Activated CD8-positive, alpha-beta memory T cell treated with anti-CD3 and anti-CD28 coated beads, Interleukin-2, amount 50 U/mL, for 4 hours (primary cell): ENCODE results near the gene TRIM67.
"Not testable (repeated sequence)": the region's sequence is repeated elsewhere in the genome, so short reads cannot be mapped to it uniquely, and the experiment has no call there.

Experiments used
- DNase-seq: peaks from one replicate; pipeline ENCODE4 v3.0.0-alpha.2; 2020

TRIM67 gene

DNA sequence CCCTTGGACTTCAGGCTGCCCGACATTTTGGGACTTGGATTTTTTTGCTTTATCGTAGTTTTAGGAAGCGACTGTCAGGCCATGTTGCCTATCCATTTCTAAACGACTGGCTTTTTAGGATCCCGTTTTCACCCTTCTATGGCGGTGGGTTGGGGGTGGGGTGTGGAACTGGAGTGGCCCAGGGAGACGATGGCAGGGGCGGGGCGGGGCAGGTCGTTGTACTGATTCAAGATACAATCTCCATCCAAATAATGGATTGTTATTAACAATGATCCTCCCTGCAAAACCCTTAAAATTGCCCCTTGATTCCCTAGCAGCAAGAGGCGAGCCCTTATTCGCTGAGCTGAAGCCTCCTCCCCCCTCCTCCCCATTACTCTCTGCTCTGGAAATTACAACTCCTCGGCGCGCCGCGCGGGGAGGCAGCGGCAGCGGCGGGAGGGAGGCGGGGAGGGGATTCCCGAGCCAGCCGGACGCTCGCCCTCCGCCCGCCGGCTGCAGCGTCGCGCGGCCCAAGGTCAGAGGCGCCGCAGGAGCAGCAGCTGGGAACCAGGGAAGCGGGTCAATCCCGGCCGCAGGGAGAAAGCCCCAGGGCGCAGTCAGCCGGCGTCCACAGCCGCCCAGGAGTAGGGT is at the start of gene TRIM67:
Gene TRIM67 (plus strand): TSS at position 392 of the 630 bp plus-strand sequence. CDS start 912 bp downstream, outside the sequence.
- DNase-seq, result no peak

DNA sequence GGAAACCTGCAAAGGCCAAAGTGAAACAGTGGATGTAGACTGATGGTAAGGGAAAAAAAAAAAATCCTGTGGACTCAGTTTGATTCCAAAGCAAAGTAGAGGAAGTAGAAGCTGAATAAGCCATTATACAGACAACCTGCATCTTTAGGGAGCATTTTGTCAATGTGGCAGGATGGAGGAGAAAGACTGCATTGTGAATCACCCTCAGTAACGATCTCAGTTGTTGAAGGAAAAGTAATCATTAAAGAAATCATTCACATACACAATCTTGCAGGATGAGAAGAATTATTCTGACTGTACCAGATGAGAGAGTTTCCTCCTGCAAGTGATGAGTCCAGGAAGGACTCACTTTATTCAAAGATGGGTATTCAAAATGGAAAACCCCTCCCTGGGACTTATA is 45.1 kb upstream of the TRIM67 start:
- DNase-seq, result no peak

DNA sequence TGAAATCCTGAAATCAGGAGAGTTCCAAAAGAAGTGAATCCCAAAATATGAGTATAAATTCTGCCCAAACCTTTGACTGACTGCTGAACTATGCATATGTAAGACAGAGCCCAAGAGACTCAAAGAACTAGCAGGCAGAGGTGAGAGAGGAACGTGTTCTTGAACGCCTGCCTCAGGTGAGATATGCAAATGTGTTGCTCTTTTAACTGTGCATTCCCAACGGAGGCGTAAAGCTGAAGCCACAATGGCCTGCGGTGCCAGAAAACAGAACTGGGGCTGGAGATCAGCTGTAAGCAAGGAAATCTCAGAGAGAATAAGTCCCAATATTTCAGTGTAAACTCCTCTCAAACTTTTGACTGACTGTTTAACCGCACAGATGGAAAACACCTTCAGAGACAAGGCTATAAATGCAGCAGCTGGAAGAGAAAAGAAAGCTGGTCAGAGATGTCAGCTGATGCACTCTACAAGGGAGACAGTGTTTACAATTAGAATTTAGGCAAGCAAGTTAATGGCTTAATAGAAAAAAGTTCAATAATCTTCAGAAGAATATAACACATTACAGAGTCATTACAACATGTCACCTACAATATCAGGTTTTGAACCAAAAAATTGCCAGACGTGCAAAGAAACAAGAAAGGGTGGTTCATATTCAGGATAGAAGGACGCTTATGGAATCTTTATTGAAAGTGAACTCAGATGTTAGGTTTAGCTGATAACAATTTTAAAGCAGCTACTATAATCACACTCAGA is 43.0 kb upstream of the TRIM67 start:
- DNase-seq, result no peak

DNA sequence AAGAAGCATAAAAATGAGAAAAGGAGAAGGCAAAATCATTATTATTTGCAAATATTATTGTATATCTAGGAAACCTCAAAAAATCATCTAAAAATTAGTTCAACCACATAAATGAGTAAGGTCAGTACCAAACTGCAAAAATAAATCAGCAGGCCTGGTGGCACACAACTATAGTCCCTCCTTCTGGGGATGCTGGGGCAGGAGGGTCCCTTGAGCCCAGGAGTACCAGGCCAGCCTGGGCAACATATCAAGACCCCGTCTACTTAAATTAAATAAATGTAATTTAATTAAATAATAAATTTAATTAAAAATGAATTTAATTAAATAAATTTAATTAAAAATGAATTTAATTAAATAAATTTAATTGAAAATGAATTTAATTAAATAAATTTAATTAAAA is 40.3 kb upstream of the TRIM67 start:
- DNase-seq, result no peak

DNA sequence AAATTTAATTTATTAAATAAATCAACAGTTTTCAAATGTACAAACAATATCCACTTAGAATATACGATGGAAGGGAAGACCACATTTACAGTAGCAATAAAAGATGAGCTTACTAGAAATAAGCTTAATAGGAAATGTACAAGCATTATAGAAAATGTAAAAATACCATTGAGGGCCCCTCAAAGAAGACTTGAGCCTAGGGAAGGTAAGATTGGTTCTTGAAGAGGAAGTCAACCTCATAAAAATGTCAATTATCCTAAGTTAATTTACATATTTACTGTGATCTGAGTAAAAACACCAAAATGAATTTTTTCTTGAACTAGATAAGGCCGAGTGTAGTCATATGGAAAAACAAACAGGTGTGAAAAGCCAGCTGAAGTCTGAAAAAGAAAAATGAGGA is 39.7 kb upstream of the TRIM67 start:
- no peak for DNase-seq

DNA sequence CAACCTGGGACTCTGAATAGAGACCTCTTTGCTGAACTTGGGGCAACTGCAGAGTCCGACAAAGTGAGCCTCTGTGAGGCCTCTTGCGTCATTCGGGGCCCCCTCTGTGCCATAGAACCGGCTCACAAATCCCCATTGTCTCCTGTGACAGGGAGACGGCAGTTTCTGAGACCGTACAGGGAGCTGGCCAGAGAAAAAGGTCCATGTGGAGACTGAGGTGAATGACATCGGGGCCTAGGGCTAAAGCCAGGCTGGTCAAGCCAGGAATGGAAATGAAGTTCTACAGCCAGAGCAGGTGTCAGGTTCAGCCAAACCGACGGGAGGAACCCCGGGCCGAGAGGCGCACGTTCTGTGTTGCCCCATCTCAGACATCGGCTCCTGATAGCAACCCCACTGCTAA is 37.1 kb upstream of the TRIM67 start:
- DNase-seq, result no peak

DNA sequence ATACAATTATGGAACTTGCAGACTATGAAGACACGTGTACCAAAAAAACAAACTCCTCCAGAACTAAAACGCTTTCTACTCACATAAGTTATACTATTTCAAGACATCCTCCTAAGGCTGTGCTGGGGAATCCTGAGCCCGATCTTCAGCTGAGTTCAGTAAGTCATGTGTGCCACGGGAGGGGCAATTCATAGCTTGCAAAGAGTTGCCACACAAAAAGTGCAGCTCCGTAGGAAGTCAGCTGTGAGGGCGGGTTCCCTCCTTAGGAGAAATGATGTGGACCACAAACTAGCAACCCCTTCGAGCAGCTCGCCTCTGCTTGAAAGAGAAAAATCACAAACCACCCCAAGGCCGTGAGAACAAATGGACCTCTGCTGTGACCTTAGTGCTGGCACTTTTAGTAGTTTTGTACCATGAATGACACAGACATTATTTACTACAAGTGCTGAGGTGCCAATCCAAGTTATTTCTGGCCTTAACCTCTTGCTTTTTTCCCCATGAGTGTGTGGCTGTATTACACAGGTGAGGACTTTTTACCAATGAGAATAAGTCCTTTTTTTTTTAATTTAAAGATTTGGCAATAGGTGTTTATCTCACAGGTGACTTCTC is 35.8 kb upstream of the TRIM67 start:
- no peak for DNase-seq

DNA sequence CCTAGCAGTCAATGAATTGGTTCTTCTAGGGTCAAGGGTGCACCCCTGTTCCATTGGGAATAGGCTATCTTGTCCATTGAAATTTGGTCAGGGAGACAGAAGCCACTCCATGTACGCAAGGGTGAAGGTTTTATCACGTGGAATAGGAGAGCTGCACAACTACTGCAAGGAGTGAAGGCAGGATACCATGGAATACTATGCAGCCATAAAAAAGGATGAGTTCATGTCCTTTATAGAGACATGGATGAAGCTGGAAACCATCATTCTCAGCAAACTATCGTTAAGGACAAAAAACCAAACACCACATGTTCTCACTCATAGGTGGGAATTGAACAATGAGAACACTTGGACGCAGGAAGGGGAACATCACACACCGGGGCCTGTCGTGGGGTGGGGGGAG is 34.8 kb upstream of the TRIM67 start:
- not testable (repeated sequence) for DNase-seq

DNA sequence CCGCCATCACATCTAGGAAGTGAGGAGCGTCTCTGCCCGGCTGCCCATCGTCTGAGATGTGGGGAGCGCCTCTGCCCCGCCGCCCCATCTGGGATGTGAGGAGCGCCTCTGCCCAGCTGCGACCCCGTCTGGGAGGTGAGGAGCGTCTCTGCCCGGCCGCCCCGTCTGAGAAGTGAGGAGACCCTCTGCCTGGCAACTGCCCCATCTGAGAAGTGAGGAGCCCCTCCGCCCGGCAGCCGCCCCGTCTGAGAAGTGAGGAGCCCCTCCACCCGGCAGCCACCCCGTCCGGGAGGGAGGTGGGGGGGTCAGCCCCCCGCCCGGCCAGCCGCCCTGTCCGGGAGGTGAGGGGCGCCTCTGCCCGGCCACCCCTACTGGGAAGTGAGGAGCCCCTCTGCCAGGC is 33.4 kb upstream of the TRIM67 start:
- not testable (repeated sequence) for DNase-seq

DNA sequence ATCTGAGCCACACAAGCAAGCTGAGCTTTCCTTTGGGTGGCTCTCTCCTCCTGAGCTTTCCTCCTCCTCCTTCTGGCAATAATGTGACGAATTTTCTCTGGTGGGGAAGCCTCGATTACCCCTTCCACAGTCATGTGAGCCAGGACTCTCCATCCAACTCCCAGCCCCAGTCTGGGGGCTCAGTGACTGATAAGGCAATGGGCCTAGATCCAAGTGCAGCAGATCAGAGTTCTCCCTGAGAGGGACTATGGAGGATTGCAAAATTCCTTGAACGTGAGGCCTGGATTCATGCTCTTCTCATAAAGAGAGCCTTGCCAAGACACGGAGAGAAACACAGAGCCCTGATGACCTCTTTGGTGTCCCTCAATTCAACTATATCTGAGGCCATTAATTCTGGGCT is 31.3 kb upstream of the TRIM67 start:
- DNase-seq, result no peak

DNA sequence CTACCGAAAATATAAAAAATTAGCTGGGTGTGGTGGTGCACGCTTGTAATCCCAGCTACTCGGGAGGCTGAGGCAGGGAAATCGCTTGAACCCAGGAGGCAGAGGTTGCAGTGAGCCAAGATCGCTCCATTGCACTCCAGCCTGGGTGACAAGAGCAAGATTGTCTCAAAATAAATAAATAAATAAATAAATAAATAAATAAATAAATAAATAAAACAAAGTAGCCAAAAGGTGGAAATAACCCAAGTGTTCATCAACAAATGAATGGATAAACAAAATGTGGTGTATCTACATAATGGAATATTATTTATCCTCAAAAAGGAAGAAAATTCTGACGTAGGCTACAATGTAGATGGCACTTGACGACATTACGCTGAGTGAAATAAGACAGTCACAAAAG is 29.3 kb upstream of the TRIM67 start:
- DNase-seq, result not testable (repeated sequence)

DNA sequence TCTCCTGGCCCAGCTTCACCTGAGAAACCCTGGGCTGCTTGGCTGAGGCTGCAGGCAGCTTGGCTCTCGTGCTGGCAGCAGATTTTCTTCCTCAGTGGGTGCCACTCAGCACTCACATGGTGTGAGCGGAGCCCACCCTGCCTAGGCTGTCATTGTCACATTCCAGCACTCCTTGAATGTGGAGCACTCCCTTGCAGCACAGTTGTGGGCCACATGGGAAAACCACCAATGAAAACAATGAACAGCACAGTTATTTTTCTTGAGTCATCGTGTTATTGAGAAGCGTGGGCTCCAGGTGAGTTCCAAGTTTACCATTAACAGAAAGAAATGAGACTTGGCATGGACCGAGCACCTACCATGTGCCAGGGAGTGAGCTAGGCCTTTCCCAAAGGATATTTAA is 27.2 kb upstream of the TRIM67 start:
- DNase-seq, result no peak

DNA sequence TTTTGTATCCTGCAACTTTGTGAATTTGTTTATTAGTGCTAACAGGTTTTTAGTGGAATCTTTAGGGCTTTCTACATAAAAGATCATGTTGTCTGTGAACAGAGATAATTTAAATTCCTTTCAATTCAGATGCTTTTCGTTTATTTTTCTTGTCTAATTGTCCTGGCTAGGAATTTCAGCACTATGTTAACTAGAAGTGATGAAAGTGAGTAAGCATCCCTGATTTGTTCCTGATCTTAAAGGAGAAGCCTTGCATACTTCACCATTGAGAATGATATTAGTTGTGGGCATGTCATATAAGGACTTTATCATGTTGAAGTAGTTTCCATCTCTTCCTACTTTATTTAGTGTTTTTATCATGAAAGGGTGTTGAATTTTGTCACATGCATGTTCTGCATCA is 23.6 kb upstream of the TRIM67 start:
- no peak for DNase-seq

DNA sequence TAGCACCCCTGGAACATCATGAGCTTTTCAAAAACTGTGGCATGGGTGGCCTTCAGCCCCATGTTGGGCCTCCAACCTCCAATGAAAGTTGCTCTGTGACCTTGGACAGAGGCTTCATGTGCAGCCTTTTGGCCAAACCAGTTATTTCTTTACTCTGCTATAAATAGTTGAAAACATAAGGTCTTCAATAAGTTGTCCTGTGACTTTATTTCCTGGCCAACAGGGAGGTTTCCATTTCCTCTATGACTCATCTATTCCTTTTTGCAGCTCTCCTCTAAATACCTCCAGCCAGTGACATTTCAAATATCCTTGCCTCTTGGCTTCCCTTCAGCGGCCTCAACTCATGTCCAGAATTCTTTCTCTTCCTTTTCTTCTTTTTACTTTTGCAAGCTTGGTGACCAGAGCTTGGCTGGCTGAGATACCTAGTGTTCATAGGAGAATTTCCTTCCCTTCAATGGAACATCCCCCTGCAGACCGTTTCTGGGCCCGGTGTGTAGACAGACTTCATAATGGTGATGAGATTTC is 22.7 kb upstream of the TRIM67 start:
- DNase-seq, result no peak

DNA sequence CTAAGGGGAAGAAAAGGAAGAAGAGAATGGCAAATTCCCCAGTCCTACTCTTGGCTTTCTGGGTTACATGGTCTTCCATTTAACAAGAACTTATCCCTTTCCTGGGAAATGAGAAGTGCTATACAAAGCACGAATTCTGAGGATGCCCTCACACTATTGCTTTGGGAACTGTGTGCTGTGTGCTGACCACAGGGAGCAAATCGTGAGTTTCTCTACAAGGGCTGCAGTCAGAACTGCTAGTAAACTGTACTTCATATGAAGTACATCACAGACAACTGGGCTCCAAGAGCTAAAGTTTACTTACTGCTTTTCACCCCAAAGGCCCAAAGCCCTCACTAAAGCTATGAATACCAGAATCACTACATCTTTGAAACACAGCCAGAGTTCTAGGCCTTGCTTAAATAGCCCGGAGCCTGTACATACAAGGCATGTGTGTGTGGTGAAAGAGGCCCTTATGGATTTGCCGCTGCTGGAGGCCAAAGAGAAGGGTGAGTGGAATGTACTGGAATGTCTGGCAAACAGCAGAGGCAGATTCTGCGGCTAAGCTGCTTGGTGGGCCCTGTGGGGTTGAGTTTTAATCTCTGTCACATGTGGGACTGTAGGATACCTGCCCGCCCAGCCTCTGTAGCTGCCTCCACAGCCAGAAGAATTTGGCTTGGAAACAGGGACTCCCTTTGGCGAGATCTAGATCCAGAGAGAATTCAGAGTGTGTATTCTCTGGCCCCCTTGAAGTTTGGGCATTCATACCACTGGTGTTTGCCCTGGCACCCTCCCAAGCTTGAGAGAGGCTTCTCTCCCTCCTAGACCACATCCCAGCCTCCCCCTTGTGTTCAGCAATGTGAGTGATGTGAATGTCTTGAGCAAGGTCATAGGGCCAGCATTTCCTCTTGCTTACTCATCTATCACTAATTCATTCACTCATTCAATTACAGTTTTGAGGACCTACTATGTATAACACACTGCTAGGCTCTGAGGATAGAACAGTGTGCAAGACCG is 21.9 kb upstream of the TRIM67 start:
- DNase-seq, result no peak

DNA sequence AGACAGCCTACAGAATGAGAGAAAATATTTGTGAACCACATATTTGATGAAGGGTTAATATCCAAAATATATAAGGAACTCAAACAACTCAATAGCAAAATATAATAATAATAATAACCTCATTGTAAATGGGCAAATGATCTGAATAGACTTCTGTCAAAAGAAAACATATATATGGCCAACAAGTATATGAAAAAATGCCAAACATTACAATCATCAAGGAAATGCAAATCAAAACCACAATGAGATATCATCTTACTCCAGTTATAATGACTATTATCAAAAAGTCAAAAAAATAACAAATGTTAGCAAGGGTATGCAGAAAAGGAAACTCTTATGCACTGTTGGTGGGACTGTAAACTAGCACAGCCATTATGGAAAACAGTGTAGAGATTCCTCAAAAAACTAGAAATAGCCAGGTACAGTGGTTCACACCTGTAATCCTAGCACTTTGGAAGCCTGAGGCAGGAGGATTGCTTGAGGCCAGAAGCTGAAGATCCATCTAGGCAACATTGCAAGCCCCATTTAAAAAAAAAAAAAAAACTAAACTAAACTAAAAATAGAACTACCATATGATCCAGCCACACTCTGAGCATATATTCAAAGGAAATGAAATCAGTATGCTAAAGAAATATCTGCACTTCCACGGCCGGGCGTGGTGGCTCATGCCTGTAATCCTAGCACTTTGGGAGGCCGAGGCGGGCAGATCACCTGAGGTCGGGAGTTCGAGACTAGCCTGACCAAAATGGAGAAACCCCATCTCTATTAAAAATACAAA is 17.3 kb upstream of the TRIM67 start:
- no peak for DNase-seq

DNA sequence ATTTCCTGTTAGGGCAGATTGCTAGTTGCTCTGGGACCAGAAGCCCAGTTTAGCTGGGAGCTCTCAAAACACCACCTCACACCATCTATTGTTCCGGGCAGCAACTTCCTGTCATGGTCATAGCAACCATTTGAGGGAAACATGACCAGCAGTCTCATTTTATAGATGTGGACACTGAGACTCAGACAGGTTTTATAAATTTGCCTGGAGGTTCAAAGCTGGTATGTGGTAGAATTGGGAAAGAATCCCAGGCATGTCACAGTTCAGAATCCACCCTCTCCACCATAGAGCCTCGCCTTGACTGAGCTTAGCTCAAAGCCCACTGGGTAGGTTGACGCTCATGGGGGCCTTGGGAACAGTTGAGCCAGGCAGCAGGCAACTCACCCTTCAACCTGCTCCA is 14.0 kb upstream of the TRIM67 start:
- no peak for DNase-seq

DNA sequence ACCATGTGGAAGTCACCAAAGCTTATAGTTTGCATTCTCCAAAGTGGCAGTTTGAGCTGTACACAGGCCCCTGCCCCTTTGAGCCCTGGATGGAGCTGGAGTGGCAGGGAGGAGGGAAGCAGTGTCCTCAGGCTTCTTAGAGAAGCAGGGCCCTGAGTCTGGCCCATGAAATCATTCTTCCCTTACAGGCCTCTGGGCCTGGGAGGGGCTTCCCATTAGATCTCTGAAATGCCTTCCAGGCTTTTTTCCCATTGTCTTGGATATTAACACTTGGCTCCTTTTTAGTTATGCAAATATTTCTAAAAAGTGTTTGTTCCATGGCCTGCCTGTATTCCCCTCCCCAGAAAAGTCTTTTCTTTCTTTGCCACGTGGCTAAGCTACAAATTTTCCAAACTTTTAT is 10.0 kb upstream of the TRIM67 start:
- DNase-seq, result no peak

DNA sequence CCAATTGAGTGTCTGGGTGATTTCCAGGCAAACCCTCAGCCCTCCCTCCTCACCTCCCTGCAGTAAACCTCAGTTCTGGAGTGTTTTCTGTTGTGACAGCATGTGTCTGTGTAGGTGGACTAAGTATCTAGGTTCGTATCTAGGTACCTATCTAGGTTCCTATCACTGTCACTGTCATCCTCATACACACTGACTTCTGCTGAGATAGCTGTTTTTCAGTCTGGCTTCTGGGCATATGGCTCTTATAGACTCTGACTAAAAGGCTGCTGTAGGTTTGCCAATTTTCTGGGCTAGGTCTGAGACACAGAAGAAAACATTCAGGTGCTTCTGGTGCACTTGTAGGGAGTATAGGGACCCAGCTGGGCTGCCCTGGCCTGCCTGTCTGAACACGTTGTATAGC is 8.1 kb upstream of the TRIM67 start:
- DNase-seq, result no peak

DNA sequence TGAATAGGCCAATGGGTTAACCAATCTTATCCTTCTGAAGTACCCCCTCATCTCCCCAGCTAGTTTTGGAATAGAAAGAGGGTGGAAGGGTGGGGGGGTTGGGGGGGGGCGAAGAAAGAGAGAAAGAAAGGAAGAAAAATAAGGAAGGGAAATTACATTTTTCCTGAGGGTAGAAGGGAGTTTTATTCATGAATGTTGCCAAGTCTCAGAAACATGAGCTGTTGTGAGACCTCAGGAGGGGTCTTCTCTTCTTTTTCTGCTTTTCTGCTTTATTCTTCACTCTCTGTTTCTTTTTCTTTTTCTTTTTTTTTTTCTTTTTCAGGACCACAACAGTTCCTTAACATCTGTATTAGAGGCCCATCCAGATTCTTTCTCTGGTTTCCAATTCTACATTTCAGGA is 6.0 kb upstream of the TRIM67 start:
- DNase-seq, result no peak

DNA sequence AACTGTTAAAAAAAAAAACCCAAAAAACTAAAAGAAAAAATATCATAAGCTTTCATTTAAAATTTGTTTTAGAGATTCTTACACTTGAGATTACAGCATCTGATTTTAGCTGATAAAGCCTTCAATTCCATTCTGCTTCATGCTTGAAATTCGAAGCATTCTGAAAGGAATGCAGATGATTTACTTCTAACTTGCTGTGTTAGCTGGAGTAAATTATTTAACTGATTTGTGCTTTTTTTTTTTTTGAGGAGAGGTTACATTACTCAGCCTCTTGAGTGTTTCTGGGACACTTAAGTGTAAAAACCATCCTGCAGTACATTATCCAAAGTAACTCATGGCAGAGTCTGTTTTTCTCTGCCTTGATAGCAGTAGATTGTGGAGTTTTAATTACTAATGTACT is 4.5 kb upstream of the TRIM67 start:
- no peak for DNase-seq

DNA sequence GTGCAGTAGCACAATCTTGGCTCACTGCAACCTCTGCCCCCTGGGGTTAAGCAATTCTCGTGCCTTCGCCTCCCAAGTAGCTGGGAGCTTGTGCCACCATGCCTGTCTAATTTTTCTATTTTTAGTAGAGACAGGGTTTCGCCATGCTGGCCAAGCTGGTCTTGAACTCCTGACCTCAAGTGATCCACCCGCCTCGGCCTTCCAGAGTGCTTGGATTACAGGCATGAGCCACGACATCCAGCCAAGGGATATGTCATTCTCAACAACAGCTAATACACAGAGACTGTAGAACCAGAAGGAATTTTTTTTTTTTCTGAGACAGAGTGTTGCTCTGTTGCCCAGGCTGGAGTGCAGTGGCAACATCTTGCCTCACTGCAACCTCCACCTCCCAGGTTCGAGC is 3.7 kb upstream of the TRIM67 start:
- DNase-seq, result not testable (repeated sequence)
